Astrocyte of the spinal cord (primary cell): Measurements from ENCODE around the gene MLH3.

Source experiments
- DNase-seq: peaks from one replicate; pipeline ENCODE4 v3.0.0; 2011; ENCODE audit warnings: low read depth, low spot score
- H3K4me3 ChIP-seq: 2 replicates; pipeline ENCODE4 v1.5.1; 2011; ENCODE audit warnings: low read depth, mild to moderate bottlenecking, low read length, moderate library complexity
- in situ Hi-C: cut with HindIII; loops from 2 replicates; pipeline ENCODE4 v1.10.0; 2017; ENCODE audit warnings: low sequenced_read_pairs
- TF ChIP-seq, protein P1 (sequence below): IDR thresholded peaks from 2 replicates; pipeline ENCODE4 v1.5.1; 2012; ENCODE audit warnings: low read depth, mild to moderate bottlenecking, low read length, inconsistent platforms

The MLH3 gene

DNA sequence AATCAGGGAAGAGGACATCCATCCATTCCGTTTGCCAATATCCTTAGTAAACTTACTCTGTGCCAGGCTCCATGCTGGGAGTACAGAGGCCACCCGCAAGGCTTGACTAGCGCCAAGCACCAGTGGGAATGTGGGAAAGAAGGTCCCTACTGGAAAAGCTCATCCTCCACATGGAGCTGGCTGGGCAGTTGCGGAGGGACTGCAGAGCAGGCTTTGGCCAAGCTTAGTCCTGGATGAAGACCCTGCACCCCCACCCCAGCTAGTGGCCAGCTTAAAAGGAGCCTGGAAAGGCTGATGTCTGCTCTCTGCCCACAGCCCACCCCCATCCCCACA, 70.9 kb downstream of the MLH3 start:
- in situ Hi-C loops: no loop called here
- no peak overlapping the region for H3K4me3 ChIP-seq
- peak; percentile 54 for DNase-seq
- TF ChIP-seq, protein P1, sequence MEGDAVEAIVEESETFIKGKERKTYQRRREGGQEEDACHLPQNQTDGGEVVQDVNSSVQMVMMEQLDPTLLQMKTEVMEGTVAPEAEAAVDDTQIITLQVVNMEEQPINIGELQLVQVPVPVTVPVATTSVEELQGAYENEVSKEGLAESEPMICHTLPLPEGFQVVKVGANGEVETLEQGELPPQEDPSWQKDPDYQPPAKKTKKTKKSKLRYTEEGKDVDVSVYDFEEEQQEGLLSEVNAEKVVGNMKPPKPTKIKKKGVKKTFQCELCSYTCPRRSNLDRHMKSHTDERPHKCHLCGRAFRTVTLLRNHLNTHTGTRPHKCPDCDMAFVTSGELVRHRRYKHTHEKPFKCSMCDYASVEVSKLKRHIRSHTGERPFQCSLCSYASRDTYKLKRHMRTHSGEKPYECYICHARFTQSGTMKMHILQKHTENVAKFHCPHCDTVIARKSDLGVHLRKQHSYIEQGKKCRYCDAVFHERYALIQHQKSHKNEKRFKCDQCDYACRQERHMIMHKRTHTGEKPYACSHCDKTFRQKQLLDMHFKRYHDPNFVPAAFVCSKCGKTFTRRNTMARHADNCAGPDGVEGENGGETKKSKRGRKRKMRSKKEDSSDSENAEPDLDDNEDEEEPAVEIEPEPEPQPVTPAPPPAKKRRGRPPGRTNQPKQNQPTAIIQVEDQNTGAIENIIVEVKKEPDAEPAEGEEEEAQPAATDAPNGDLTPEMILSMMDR: no peak

DNA sequence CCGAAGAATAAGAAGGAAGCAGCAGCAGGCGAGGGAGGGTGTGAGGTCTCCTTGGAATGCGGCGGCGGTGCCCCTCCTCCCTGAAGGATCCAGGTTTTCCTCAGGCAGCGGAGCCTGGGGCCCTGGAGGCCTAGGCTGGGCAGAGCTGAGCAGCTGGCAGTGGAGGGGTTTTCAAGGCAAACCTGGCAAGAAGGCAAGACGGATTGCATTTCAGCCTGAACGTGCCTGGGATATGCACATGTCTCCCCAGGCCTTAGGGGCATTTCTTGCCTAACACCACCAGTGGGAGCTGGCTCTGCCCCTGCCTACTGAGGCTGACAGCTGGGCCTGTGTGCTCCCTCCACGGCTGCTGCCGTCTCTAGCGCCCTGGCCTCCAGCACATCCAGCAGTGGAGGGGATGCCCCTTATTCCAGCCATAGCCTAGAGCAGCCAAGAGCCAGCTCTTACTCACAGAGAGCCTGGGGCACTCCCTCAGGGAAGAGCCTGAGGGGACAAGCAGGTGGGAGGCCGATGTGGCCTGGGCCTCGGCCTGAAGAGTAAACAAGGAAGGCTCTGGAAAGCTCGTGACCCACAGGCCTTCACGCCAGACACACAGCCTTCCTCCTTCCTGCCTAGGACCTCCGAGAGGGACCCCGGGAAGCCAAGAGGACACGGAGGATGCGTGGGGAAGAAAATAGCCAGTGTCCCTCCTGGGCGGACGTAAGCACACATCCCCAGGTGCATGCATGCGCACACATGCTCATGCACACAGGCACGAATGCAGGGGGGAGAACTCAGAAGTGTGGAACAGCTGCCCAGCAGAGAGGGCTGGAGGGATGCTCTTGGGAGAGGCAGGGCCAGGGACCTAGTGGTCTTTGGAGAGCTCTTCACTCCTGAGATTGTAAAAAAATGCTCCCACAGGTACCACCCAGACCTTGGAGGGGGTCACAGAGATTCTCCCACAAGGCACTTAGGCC, 71.5 kb downstream of the MLH3 start:
- DNase-seq: peak; percentile 47
- no peak overlapping the region for H3K4me3 ChIP-seq
- TF ChIP-seq, protein P1: peak; percentile 31
- in situ Hi-C loops: no loop called here

DNA sequence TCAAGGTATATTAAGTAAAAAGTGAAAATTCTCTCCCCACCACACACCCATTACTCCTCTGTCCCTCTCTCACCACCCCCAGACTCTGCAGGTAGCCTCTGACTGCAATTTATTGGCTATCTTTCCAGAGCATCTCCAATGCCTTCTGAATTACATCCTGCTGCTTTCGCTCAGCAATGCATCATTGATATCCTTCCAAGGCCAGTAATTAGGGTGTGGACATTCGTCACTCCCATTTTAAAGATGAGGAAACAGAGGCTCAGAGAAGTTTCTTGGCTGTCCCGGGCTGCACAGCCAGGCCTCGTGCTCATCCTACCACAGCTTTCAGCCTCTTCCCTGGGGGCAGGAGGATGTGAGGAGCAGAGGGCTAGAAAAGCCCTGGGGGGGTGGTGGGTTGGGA, 72.2 kb downstream of the MLH3 start:
- no peak for DNase-seq
- TF ChIP-seq, protein P1: no peak
- in situ Hi-C loops: no loop called here
- H3K4me3 ChIP-seq: no peak overlapping the region

DNA sequence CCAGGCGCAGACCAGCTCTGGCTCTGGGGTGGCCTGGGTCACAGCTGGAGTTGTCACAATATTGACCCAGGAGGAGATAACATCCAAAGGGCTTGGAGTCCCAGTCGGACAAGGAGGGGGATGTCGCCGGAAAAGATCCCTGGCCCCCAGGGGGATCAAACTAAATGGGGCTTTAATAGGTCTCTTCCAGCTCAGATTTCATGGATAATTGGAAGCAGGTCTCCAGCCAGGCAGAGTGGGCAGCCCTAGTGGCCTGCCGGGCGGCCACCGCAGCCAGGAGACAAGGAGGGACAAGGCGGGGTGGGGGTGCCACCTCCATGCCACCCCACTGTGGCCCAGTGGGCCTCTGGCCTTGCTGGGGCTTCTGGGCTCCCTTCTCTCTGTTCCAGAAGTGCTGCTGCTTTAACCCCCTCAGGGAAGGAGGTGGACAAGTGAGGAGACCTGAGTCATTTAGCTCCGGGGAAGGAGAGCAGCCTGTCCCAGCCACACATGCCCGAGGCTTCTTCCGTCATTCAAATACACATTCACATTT, 72.8 kb downstream of the MLH3 start:
- TF ChIP-seq, protein P1: no peak
- in situ Hi-C loops: no loop called here
- peak; percentile 23 for DNase-seq
- no peak overlapping the region for H3K4me3 ChIP-seq

DNA sequence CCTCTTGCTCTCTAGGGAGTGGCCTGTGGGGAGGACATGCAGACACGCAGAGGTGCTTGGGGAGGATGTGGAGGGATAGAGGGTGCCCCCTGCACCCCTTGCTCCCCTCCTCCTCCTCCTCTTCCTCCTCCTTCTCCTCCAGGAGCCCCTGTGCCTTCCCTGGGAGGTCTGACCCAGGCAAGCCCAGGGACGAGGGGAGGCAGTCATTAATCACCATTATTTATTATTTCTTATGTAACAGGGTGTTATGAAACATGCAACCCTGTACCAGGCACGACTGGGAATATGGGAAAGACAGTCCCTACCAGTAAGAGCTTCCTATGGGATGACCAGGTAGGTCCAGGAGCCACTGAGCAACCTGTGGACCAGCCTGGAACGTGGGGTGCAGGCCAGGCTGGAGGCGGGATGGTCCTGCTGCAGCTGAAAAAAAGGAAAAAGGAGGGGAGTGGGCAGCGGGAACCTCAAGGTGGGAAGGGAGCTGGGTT, 73.3 kb downstream of the MLH3 start:
- no peak for DNase-seq
- no peak overlapping the region for H3K4me3 ChIP-seq
- TF ChIP-seq, protein P1: no peak
- in situ Hi-C loops: no loop called here

DNA sequence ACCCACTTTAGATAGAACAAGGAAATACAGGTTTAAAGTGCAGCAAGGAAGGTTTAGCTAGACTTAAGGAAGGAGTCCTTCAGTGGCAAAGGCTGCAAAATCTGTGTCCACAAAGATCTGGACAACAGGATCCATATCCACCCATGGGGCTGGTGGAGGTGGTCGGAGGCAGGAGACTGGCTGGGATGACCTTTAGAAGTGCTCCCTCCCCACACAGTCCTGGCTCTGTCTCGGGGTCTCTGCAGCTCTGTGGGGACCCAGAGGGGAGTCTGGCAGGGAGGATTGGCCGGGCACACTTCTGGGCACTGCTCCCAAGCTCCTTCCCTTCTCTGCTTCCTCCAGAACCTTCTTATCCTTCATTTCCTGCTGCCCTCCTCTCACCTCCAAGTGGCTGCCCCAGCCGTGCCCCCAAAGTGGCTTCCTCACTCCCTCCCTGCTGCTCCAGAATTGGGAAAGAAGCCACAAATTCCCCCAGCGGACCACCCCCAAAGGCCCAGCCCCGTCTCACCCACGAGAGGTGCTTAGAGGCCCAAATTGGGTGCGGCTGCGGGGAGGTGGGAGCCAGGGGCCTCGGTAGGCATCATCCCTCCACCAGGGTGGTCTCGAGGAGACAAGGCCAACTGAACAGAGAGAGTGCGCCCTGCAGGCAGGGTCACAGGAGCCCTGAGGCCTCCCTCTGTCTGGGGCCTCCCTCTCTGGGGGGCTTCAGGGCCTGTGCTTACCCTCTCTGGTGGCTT, 73.9 kb downstream of the MLH3 start:
- TF ChIP-seq, protein P1: no peak
- in situ Hi-C loops: no loop called here

More for the DNA sequence above, 73.9 kb downstream of the MLH3 start:
- DNase-seq: no peak
- no peak overlapping the region for H3K4me3 ChIP-seq
